GM20431 (cell line): ENCODE results near the gene SRP14.

ENCODE experiments used
- in situ Hi-C: fragments of 300-500 bp; cut with MseI, MboI; formaldehyde crosslinking; loops from one replicate; pipeline ENCODE4 v1.15.0; 2020; ENCODE audit warnings: low sequenced_read_pairs; ENCODE audit not compliant: unreplicated experiment

The SRP14 gene

GRCh38 chr15:40034186-40034946, 4.6 kb downstream of the SRP14 start:
- in situ Hi-C loops: loop anchor here (25.0 kb wide), 2 partner anchors 153 to 228 kb away; no protein-coding TSS in a partner anchor

GRCh38 chr15:40032125-40032839, 6.7 kb downstream of the SRP14 start:
- in situ Hi-C loops: loop anchor here (25.0 kb wide), 2 partner anchors 155 to 230 kb away; no protein-coding TSS in a partner anchor

- in situ Hi-C loops: loop anchor here (25.0 kb wide), 2 partner anchors 156 to 231 kb away; no protein-coding TSS in a partner anchor
These were observed 7.7 kb downstream of the SRP14 start for GRCh38 chr15:40031300-40031699.

GRCh38 chr15:40029979-40030893, 8.7 kb downstream of the SRP14 start:
- in situ Hi-C loops: loop anchor here (25.0 kb wide), 2 partner anchors 157 to 232 kb away; no protein-coding TSS in a partner anchor

- in situ Hi-C loops: loop anchor here (25.0 kb wide), 2 partner anchors 158 to 233 kb away; no protein-coding TSS in a partner anchor
These were observed 10.1 kb downstream of the SRP14 start for GRCh38 chr15:40028853-40029252.

GRCh38 chr15:40028193-40028592, 10.8 kb downstream of the SRP14 start:
- in situ Hi-C loops: loop anchor here (25.0 kb wide), 2 partner anchors 159 to 234 kb away; no protein-coding TSS in a partner anchor

- in situ Hi-C loops: loop anchor here (25.0 kb wide), 1 partner anchor 229 kb away; the partner anchor contains the start of gene FSIP1
These were observed 22.6 kb downstream of the SRP14 start for GRCh38 chr15:40016224-40016865.

GRCh38 chr15:40014390-40014789, 24.6 kb downstream of the SRP14 start:
- in situ Hi-C loops: loop anchor here (25.0 kb wide), 1 partner anchor 227 kb away; the partner anchor contains the start of gene FSIP1

- in situ Hi-C loops: loop anchor here (25.0 kb wide), 1 partner anchor 226 kb away; the partner anchor contains the start of gene FSIP1
These were observed 25.6 kb downstream of the SRP14 start for GRCh38 chr15:40013372-40013771.

- in situ Hi-C loops: loop anchor here (25.0 kb wide), 1 partner anchor 224 kb away; the partner anchor contains the start of gene FSIP1
These were observed 27.7 kb downstream of the SRP14 start for GRCh38 chr15:40011303-40011702.

GRCh38 chr15:40010686-40011085, 28.3 kb downstream of the SRP14 start:
- in situ Hi-C loops: loop anchor here (25.0 kb wide), 1 partner anchor 223 kb away; the partner anchor contains the start of gene FSIP1

GRCh38 chr15:40008061-40008765, 30.8 kb downstream of the SRP14 start:
- in situ Hi-C loops: loop anchor here (25.0 kb wide), 1 partner anchor 221 kb away; the partner anchor contains the start of gene FSIP1

GRCh38 chr15:40006646-40007045, 32.3 kb downstream of the SRP14 start:
- in situ Hi-C loops: loop anchor here (25.0 kb wide), 1 partner anchor 219 kb away; the partner anchor contains the start of gene FSIP1

GRCh38 chr15:40006003-40006402, 33.0 kb downstream of the SRP14 start:
- in situ Hi-C loops: loop anchor here (25.0 kb wide), 1 partner anchor 219 kb away; the partner anchor contains the start of gene FSIP1

GRCh38 chr15:40003116-40003916, 35.7 kb downstream of the SRP14 start:
- in situ Hi-C loops: loop anchor here (25.0 kb wide), 1 partner anchor 216 kb away; the partner anchor contains the start of gene FSIP1

GRCh38 chr15:40002295-40002694, 36.7 kb downstream of the SRP14 start:
- in situ Hi-C loops: loop anchor here (25.0 kb wide), 1 partner anchor 215 kb away; the partner anchor contains the start of gene FSIP1

- in situ Hi-C loops: loop anchor here (25.0 kb wide), 1 partner anchor 212 kb away; the partner anchor contains the start of gene FSIP1
These were observed 39.3 kb downstream of the SRP14 start for GRCh38 chr15:39999538-40000200.
